K562 (cell line): ENCODE results near the gene DNAJC6. TPM values are rescaled to one million over a fixed set of nuclear protein-coding genes. Genes with fewer than 3 reads are reported as not detected.
A peak's percentile ranks its signal among the peaks of the same experiment; 100 is the strongest.

Experiments
- ATAC-seq: fragments of 200-7000 bp; cut with Tn5 transposase; 3 replicates; pipeline ENCODE4 v1.9.1; 2020; ENCODE audit warnings: moderate library complexity
- BruUV-seq: library from RNA; stranded (reverse); fragments of 400-500 nt; replicated peaks from 2 replicates; lab custom pipeline; 2021; lab: Mats Ljungman, UMichigan
- CTCF ChIA-PET: fragments of 300-600 bp; formaldehyde crosslinking; extraction: SDS; loops from one replicate; lab custom pipeline; 2021; ENCODE audit warnings: low intra/inter-chr PET ratio; lab: Yijun Ruan, JAX
- POLR2A ChIA-PET: fragments of 300-600, 350-650 bp; sonication (Branson Sonifier 250); formaldehyde crosslinking; extraction: SDS; loops from one replicate; lab custom pipeline; 2021; ENCODE audit warnings: antibody characterized with exemption, inconsistent platforms; lab: Yijun Ruan, JAX
- DNase-seq, 4 experiments: peaks; one replicate each; pipeline versions ENCODE4 v3.0.0 to v3.0.0-alpha.2; 2011 to 2018; ENCODE audit warnings: low spot score in 3 of 4, mixed read lengths in 3 of 4; ENCODE audit errors: extremely low read depth in 1 of 4
- FAIRE-seq: peaks from 2 replicates; lab custom pipeline; 2011; peaks lifted over from hg19 to GRCh38; lab: Jason Lieb, UNC
- H2AFZ ChIP-seq: 2 replicates; pipeline ENCODE4 v1.6.0; 2011; ENCODE audit warnings: low read depth, low read length, control low read depth, inconsistent platforms
- H3K27ac ChIP-seq: fragments of 200-600 bp; 3 replicates; pipeline ENCODE4 v1.8.0; 2011; ENCODE audit warnings: low read depth, mild to moderate bottlenecking, control low read depth, inconsistent platforms, low read length, moderate library complexity, mixed read lengths; ENCODE audit errors: extremely low read depth
- H3K27me3 ChIP-seq, 2 experiments: fragments of 300-600 bp in 1 of 2; 2 replicates in 1 of 2; 3 replicates in 1 of 2; pipeline versions ENCODE4 v1.6.0 to v1.8.0; 2011; ENCODE audit warnings: inconsistent platforms in 2 of 2, low read length in 2 of 2, mild to moderate bottlenecking in 1 of 2, mixed read lengths in 1 of 2, moderate library complexity in 1 of 2; ENCODE audit not compliant: control insufficient read depth in 2 of 2, insufficient read depth in 2 of 2
- H3K36me3 ChIP-seq: fragments of 300-600 bp; 3 replicates; pipeline ENCODE4 v1.8.0; 2011; ENCODE audit warnings: mild to moderate bottlenecking, low read length, inconsistent platforms; ENCODE audit not compliant: control insufficient read depth, insufficient read depth
- H3K4me1 ChIP-seq, 2 experiments: fragments of 200-600 bp in 1 of 2; replicated peaks in 1 of 2; 2 replicates in 1 of 2; 3 replicates in 1 of 2; pipeline versions ENCODE4 v1.5.1 to v1.8.0; 2011; ENCODE audit warnings: inconsistent platforms in 2 of 2, low read length in 2 of 2, mild to moderate bottlenecking in 1 of 2, mixed read lengths in 1 of 2, moderate library complexity in 1 of 2; ENCODE audit not compliant: control insufficient read depth in 2 of 2, insufficient read depth in 2 of 2
- H3K4me2 ChIP-seq: 2 replicates; pipeline ENCODE4 v1.6.1; 2011; ENCODE audit warnings: low read length, control low read depth, inconsistent platforms, mixed read lengths; ENCODE audit not compliant: insufficient read depth
- H3K4me3 ChIP-seq: fragments of 200-600 bp; sonication (generic), shearing (Covaris generic); 2 replicates; pipeline ENCODE4 v1.5.1; 2016; ENCODE audit warnings: control low read depth, inconsistent platforms
- H3K79me2 ChIP-seq: fragments of 200-600 bp; 3 replicates; pipeline ENCODE4 v1.8.0; 2011; ENCODE audit warnings: low read length, inconsistent platforms; ENCODE audit not compliant: control insufficient read depth, insufficient read depth
- H3K9ac ChIP-seq, 2 experiments: 2 replicates each; pipeline versions ENCODE4 v1.6.0 to v1.6.1; 2011; ENCODE audit warnings: low read depth in 2 of 2, low read length in 2 of 2, control low read depth in 1 of 2, inconsistent platforms in 1 of 2, mild to moderate bottlenecking in 1 of 2, mixed read lengths in 1 of 2; ENCODE audit not compliant: insufficient read depth in 1 of 2
- H3K9me1 ChIP-seq: one replicate; pipeline ENCODE4 v1.6.0; 2011; ENCODE audit warnings: inconsistent platforms, mild to moderate bottlenecking, low read length, moderate library complexity; ENCODE audit not compliant: control insufficient read depth, insufficient read depth
- H3K9me3 ChIP-seq: replicated peaks from 2 replicates; pipeline ENCODE4 v1.5.1; 2011; ENCODE audit warnings: low read depth, low read length, inconsistent platforms; ENCODE audit not compliant: control insufficient read depth, insufficient read depth
- H4K20me1 ChIP-seq: replicated peaks from 2 replicates; pipeline ENCODE4 v1.6.1; 2011; ENCODE audit warnings: low read length, inconsistent platforms, mixed read lengths; ENCODE audit not compliant: control insufficient read depth, insufficient read depth
- CAMTA2 ChIP-seq: fragments of 250-450 bp; sonication (Bioruptor Pico); conservative IDR thresholded peaks from 2 replicates; pipeline ENCODE4 v1.5.1; 2022
- ZNF408 ChIP-seq: fragments of 250-450 bp; sonication (Bioruptor Pico); IDR thresholded peaks from 2 replicates; pipeline ENCODE4 v1.4.0; 2020; ENCODE audit warnings: low read depth, mild to moderate bottlenecking, moderate library complexity
- in situ Hi-C: fragments of 300-500 bp; cut with MboI; formaldehyde crosslinking; loops from 4 replicates; pipeline ENCODE4 v1.15.0; 2018; ENCODE audit warnings: inconsistent platforms, mixed read lengths
- intact Hi-C: fragments of 100-400 bp; cut with micrococcal nuclease; formaldehyde crosslinking; loops from 2 replicates; pipeline ENCODE4 v1.14.2; 2022
- polyA plus RNA-seq, 8 experiments: library from polyadenylated mRNA; depleted of rRNA in 4 of 8; stranded (reverse) in 5 of 8; unstranded in 3 of 8; fragments of >200 nt; fragmentation: Nextera tagmentation in 2 of 8; fragmentation: Illumina TruSeq in 1 of 8; extraction: Ambion mirVana in 2 of 8; extraction: Trizol in 1 of 8; gene quantifications; 2 replicates each; pipeline versions ENCODE4 v1.2.1 to v1.2.3, GENCODE V29; 2011 to 2014; ENCODE audit warnings: inconsistent platforms in 1 of 8, missing spikeins in 1 of 8
- total RNA-seq, 7 experiments: library from RNA; depleted of rRNA in 6 of 7; stranded (reverse); fragments of >200 nt in 6 of 7; fragmentation: Illumina TruSeq in 2 of 7; extraction: Trizol in 2 of 7; gene quantifications; 2 replicates each; pipeline versions ENCODE4 v1.2.1 to v1.2.3, GENCODE V29; 2011 to 2021; ENCODE audit warnings: low replicate concordance in 1 of 7
- TF ChIP-seq, protein P1 (sequence below): IDR thresholded peaks from 2 replicates; pipeline ENCODE4 v1.6.1; 2011; ENCODE audit warnings: borderline replicate concordance, low read depth, mild to moderate bottlenecking, moderate library complexity, low read length; ENCODE audit not compliant: insufficient read depth, poor library complexity, severe bottlenecking
- TF ChIP-seq, protein P2 (sequence below), 3 experiments: IDR thresholded peaks in 2 of 3; conservative IDR thresholded peaks in 1 of 3; 2 replicates each; pipeline ENCODE4 v1.5.1; 2011 to 2012; ENCODE audit warnings: low read length in 3 of 3, mild to moderate bottlenecking in 3 of 3, control low read depth in 2 of 3, improper control_type of control experiment in 1 of 3, inconsistent platforms in 1 of 3, low read depth in 1 of 3, mixed read lengths in 1 of 3, moderate library complexity in 1 of 3; ENCODE audit not compliant: insufficient read depth in 2 of 3

Gene DNAJC6
- total and polyA plus RNA-seq, 9 of the 15 experiments (the other 6 are each of a cell fraction or from before 2014, with no cell fraction given) = 6.7 to 78.7 (median 28.0) TPM

DNA sequence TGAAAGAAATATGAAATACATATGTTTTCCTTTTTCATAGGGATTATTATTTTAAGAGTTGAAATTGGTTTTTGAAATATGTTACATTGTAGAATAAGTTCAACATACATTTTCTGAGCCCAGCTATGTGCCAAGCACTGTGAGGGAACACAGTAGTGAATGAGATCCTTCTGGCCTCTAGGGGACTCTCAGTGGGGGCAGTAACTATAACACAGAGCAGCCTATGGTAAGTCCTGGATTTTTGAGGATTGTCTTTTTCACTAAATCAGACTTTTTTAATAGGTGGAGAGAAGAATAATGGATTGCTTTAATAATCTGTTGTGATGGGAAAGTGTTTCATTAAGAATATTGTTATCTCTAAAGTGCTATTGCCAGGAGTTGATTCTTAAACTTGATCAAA lies 2.4 kb downstream of the DNAJC6 start:
- Histone ChIP-seq H3K4me3 (no peak overlapping the region), H3K27ac (no peak overlapping the region), H3K4me2 (no peak overlapping the region), H3K79me2 (peaks cover 83% of the 10 kb centered on the region), H3K9me1 (no peaks in the 10 kb centered on the region), H3K9ac (no peak overlapping the region), H4K20me1 (peaks cover 5% of the 10 kb centered on the region; the same call in 1 of the 2 replicates), H2AFZ (no peak overlapping the region), H3K4me1 (peaks cover 26 to 32% of the 10 kb centered on the region in 2 experiments; a peak in 4 of 5 replicates), H3K9me3 (no peaks in the 10 kb centered on the region), H3K36me3 (peaks cover 11% of the 10 kb centered on the region; the same call in 2 of the 3 replicates), H3K27me3 (no peaks in the 10 kb centered on the region)
- peak; percentile 55 for FAIRE-seq
- ChIA-PET POLR2A (interaction anchor here (1.7 kb wide), 1 partner anchor 80 kb away, joined by 5 read pairs; no protein-coding TSS in a partner anchor), CTCF (no interaction called here)
- ATAC-seq = no peak
- TF ChIP-seq, protein P1, sequence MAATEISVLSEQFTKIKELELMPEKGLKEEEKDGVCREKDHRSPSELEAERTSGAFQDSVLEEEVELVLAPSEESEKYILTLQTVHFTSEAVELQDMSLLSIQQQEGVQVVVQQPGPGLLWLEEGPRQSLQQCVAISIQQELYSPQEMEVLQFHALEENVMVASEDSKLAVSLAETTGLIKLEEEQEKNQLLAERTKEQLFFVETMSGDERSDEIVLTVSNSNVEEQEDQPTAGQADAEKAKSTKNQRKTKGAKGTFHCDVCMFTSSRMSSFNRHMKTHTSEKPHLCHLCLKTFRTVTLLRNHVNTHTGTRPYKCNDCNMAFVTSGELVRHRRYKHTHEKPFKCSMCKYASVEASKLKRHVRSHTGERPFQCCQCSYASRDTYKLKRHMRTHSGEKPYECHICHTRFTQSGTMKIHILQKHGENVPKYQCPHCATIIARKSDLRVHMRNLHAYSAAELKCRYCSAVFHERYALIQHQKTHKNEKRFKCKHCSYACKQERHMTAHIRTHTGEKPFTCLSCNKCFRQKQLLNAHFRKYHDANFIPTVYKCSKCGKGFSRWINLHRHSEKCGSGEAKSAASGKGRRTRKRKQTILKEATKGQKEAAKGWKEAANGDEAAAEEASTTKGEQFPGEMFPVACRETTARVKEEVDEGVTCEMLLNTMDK = peak; percentile 9
- TF ChIP-seq CAMTA2 (CRISPR knock-in tag) (no peak), ZNF408 (no peak)
- TF ChIP-seq, protein P2, sequence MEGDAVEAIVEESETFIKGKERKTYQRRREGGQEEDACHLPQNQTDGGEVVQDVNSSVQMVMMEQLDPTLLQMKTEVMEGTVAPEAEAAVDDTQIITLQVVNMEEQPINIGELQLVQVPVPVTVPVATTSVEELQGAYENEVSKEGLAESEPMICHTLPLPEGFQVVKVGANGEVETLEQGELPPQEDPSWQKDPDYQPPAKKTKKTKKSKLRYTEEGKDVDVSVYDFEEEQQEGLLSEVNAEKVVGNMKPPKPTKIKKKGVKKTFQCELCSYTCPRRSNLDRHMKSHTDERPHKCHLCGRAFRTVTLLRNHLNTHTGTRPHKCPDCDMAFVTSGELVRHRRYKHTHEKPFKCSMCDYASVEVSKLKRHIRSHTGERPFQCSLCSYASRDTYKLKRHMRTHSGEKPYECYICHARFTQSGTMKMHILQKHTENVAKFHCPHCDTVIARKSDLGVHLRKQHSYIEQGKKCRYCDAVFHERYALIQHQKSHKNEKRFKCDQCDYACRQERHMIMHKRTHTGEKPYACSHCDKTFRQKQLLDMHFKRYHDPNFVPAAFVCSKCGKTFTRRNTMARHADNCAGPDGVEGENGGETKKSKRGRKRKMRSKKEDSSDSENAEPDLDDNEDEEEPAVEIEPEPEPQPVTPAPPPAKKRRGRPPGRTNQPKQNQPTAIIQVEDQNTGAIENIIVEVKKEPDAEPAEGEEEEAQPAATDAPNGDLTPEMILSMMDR (IDR thresholded peaks at IDR 0.05 in 2 of 3, conservative IDR thresholded peaks at IDR 0.05 in 1 of 3; ENCODE audit: insufficient read depth in 2 of 3, low read depth in 1 of 3, low read length in 3 of 3) = peak in 2 of 3 experiments; percentile 24 to 25; a peak in 2 of 6 replicates
- in situ Hi-C loops = no loop called here
- DNase-seq = peak in 2 of 4 experiments; percentile 19 to 27
- BruUV-seq = no TSS peak
- intact Hi-C loops = loop anchor here (2.0 to 5.0 kb wide), 3 partner anchors 51 to 109 kb away; partner anchors contain the start of genes LEPR and LEPROT
